CD8-positive, alpha-beta memory T cell (primary cell): ENCODE results near the gene DUSP2. TPM values are rescaled to one million over a fixed set of nuclear protein-coding genes. Genes with fewer than 3 reads are reported as not detected.

Source experiments
- polyA plus RNA-seq: library from polyadenylated mRNA; unstranded; fragments of 300-500 nt; fragmentation: Illumina TruSeq; gene quantifications from one replicate; pipeline ENCODE4 v1.2.3, GENCODE V29; 2021
- total RNA-seq, 2 experiments: library from RNA; stranded (reverse); gene quantifications; one replicate each; pipeline ENCODE4 v1.2.3, GENCODE V29; 2021

The DUSP2 gene
- total and polyA plus RNA-seq, 3 experiments from 2014 or later, result 214 to 518 (median 237) TPM

Other genes with a start within 250 kb of the DUSP2 start
- gene ANKRD36C, start 153.6 kb downstream of the DUSP2 start, total RNA-seq, result 10 to 100 TPM; 26.6 to 29.8 TPM
- 22.7 TPM for gene ANKRD36C, start 153.6 kb downstream of the DUSP2 start, polyA plus RNA-seq
- 10 to 100 TPM; 33.6 to 36.2 TPM for gene GPAT2, start 110.5 kb downstream of the DUSP2 start, total RNA-seq
- gene GPAT2, start 110.5 kb downstream of the DUSP2 start, polyA plus RNA-seq, result 8.9 TPM
- under 1 TPM; 0.07 to 0.24 TPM for gene ADRA2B, start 28.9 kb downstream of the DUSP2 start, total RNA-seq
- gene ADRA2B, start 28.9 kb downstream of the DUSP2 start, polyA plus RNA-seq, result not detected
- gene ASTL, start 6.9 kb downstream of the DUSP2 start, total RNA-seq, result 10 to 100 TPM; 16.2 to 18.0 TPM
- gene ASTL, start 6.9 kb downstream of the DUSP2 start, polyA plus RNA-seq, result 0.49 TPM
- gene STARD7, start 63.4 kb upstream of the DUSP2 start, total RNA-seq, result 100 to 1,000 TPM; 255 to 256 TPM
- gene STARD7, start 63.4 kb upstream of the DUSP2 start, polyA plus RNA-seq, result 147 TPM
- gene TMEM127, start 120.6 kb upstream of the DUSP2 start, total RNA-seq, result 10 to 100 TPM; 29.8 to 33.4 TPM
- 46.8 TPM for gene TMEM127, start 120.6 kb upstream of the DUSP2 start, polyA plus RNA-seq
- 10 to 100 TPM; 73.8 to 77.9 TPM for gene CIAO1, start 120.8 kb upstream of the DUSP2 start, total RNA-seq
- 104 TPM for gene CIAO1, start 120.8 kb upstream of the DUSP2 start, polyA plus RNA-seq
- gene SNRNP200, start 160.1 kb upstream of the DUSP2 start, total RNA-seq, result 100 to 1,000 TPM; 203 to 206 TPM
- gene SNRNP200, start 160.1 kb upstream of the DUSP2 start, polyA plus RNA-seq, result 108 TPM
- gene ITPRIPL1, start 179.9 kb upstream of the DUSP2 start, total RNA-seq, result 10 to 100 TPM; 55.5 to 58.3 TPM
- gene ITPRIPL1, start 179.9 kb upstream of the DUSP2 start, polyA plus RNA-seq, result 17.5 TPM
- gene NCAPH, start 190.3 kb upstream of the DUSP2 start, total RNA-seq, result 10 to 100 TPM; 59.5 to 65.6 TPM
- gene NCAPH, start 190.3 kb upstream of the DUSP2 start, polyA plus RNA-seq, result 1.3 TPM